ENCODE results near the gene AFM.

DNA sequence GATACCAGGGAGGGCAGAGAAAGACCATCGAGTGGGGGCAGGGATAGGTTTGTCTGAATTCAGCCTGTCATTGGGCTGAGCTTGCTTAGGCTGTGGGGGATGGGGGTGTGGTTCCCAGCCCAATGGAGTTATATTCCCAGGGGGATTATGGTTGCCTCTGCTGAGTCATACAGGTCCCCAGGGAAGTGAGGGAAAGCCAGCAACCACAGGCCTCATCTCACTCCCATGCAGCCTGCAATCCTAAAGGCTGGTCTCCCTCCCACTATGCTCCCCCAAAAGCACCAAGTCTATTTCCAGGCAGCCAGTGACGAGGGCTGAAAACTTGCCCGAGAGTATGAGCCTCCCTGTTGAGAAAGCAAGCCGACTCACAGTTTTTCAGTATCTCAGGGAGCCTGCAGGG is 39.3 kb downstream of the AFM start:
- TF ChIP-seq EGR1 (IDR thresholded peaks at IDR 0.05; ENCODE audit: low read depth) (no peak), POLR2A (IDR thresholded peaks at IDR 0.05; ENCODE audit: borderline replicate concordance, extremely low read depth, insufficient read depth, insufficient read length) (no peak), RAD21 (IDR thresholded peaks at IDR 0.05; ENCODE audit: low read depth) (no peak), POLR2AphosphoS5 (IDR thresholded peaks at IDR 0.05; ENCODE audit: low read depth, low read length) (no peak), EZH2 (IDR thresholded peaks at IDR 0.05) (no peak), SIN3A (IDR thresholded peaks at IDR 0.05; ENCODE audit: low read depth) (no peak), ZFX (IDR thresholded peaks at IDR 0.05) (no peak)
- TF ChIP-seq, protein P1, sequence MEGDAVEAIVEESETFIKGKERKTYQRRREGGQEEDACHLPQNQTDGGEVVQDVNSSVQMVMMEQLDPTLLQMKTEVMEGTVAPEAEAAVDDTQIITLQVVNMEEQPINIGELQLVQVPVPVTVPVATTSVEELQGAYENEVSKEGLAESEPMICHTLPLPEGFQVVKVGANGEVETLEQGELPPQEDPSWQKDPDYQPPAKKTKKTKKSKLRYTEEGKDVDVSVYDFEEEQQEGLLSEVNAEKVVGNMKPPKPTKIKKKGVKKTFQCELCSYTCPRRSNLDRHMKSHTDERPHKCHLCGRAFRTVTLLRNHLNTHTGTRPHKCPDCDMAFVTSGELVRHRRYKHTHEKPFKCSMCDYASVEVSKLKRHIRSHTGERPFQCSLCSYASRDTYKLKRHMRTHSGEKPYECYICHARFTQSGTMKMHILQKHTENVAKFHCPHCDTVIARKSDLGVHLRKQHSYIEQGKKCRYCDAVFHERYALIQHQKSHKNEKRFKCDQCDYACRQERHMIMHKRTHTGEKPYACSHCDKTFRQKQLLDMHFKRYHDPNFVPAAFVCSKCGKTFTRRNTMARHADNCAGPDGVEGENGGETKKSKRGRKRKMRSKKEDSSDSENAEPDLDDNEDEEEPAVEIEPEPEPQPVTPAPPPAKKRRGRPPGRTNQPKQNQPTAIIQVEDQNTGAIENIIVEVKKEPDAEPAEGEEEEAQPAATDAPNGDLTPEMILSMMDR (IDR thresholded peaks at IDR 0.05 in 2 of 3, conservative IDR thresholded peaks at IDR 0.05 in 1 of 3; ENCODE audit: borderline replicate concordance in 1 of 3, insufficient read depth in 1 of 3, low read depth in 2 of 3, low read length in 2 of 3) = no peak
- TF ChIP-seq, protein P2, sequence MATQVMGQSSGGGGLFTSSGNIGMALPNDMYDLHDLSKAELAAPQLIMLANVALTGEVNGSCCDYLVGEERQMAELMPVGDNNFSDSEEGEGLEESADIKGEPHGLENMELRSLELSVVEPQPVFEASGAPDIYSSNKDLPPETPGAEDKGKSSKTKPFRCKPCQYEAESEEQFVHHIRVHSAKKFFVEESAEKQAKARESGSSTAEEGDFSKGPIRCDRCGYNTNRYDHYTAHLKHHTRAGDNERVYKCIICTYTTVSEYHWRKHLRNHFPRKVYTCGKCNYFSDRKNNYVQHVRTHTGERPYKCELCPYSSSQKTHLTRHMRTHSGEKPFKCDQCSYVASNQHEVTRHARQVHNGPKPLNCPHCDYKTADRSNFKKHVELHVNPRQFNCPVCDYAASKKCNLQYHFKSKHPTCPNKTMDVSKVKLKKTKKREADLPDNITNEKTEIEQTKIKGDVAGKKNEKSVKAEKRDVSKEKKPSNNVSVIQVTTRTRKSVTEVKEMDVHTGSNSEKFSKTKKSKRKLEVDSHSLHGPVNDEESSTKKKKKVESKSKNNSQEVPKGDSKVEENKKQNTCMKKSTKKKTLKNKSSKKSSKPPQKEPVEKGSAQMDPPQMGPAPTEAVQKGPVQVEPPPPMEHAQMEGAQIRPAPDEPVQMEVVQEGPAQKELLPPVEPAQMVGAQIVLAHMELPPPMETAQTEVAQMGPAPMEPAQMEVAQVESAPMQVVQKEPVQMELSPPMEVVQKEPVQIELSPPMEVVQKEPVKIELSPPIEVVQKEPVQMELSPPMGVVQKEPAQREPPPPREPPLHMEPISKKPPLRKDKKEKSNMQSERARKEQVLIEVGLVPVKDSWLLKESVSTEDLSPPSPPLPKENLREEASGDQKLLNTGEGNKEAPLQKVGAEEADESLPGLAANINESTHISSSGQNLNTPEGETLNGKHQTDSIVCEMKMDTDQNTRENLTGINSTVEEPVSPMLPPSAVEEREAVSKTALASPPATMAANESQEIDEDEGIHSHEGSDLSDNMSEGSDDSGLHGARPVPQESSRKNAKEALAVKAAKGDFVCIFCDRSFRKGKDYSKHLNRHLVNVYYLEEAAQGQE (IDR thresholded peaks at IDR 0.05; ENCODE audit: low read depth) = no peak
- TF ChIP-seq, protein P3, sequence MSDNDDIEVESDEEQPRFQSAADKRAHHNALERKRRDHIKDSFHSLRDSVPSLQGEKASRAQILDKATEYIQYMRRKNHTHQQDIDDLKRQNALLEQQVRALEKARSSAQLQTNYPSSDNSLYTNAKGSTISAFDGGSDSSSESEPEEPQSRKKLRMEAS (IDR thresholded peaks at IDR 0.05) = no peak

Measured in HCT116 (cell line).